Type B pancreatic cell (in vitro differentiated cells): Measurements from ENCODE around the gene PCCA. TPM values are rescaled to one million over a fixed set of nuclear protein-coding genes. Genes with fewer than 3 reads are reported as not detected.

Experiments
- DNase-seq: peaks from one replicate; pipeline ENCODE4 v3.0.0; 2021; ENCODE audit warnings: mixed read lengths; ENCODE audit not compliant: unreplicated experiment; ENCODE audit errors: extremely low spot score
- H3K27ac Mint-ChIP-seq: 2 replicates; pipeline ENCODE4 v1.8.0; 2021; ENCODE audit warnings: mild to moderate bottlenecking, mixed read lengths
- H3K27me3 Mint-ChIP-seq: 2 replicates; pipeline ENCODE4 v1.8.0; 2021; ENCODE audit warnings: mixed read lengths
- H3K36me3 Mint-ChIP-seq: 2 replicates; pipeline ENCODE4 v1.8.0; 2021; ENCODE audit warnings: mixed read lengths
- H3K4me1 Mint-ChIP-seq: one replicate; pipeline ENCODE4 v1.8.0; 2021; ENCODE audit warnings: mixed read lengths; ENCODE audit not compliant: unreplicated experiment
- H3K4me3 Mint-ChIP-seq: 2 replicates; pipeline ENCODE4 v1.8.0; 2021; ENCODE audit warnings: mild to moderate bottlenecking, mixed read lengths
- H3K9me3 Mint-ChIP-seq: 2 replicates; pipeline ENCODE4 v1.8.0; 2021; ENCODE audit warnings: mixed read lengths
- total RNA-seq: library from RNA; stranded (reverse); gene quantifications from 2 replicates; pipeline ENCODE4 v1.2.1, GENCODE V29; 2021; ENCODE audit warnings: low replicate concordance
- TF ChIP-seq, protein P1 (sequence below): fragments of 200-600 bp; sonication (generic); conservative IDR thresholded peaks from 2 replicates; pipeline ENCODE4 v1.5.0; 2021; ENCODE audit warnings: antibody characterized with exemption, mild to moderate bottlenecking

The PCCA gene
- total RNA-seq, 1 donor from 2014 or later, result 46.8 TPM

DNA sequence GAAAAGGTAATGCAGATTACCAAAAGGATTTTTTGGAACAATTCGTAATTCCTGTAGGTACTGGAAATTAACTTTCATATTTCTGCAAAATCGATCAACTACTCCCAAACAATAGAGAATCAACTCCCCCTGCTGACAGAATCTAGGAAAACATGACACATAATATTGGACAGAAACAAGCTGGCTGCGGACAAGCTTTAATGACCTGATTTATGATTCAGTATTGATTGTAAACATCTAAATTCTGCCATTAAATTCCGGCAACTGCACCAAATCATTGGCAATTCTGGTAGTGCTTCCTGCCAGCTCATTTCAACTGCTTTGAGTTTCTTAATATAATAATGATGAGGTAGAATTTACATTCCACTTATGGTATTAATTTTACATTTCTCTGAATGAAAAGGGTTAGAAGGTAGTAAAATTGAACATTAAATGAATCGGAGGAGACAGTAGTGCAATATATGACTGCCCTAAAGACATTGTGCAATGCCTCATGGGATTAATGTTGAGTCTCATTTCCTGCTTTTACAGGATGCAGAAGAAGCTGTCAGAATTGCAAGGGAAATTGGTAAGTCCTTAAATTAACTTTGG is 146.5 kb downstream of the PCCA start:
- no peak for DNase-seq
- peaks cover 18% of the 10 kb centered on the region for H3K4me1 Mint-ChIP-seq
- no peaks in the 10 kb centered on the region for H3K9me3 Mint-ChIP-seq
- H3K36me3 Mint-ChIP-seq, result peaks cover 4% of the 10 kb centered on the region
- TF ChIP-seq, protein P1, sequence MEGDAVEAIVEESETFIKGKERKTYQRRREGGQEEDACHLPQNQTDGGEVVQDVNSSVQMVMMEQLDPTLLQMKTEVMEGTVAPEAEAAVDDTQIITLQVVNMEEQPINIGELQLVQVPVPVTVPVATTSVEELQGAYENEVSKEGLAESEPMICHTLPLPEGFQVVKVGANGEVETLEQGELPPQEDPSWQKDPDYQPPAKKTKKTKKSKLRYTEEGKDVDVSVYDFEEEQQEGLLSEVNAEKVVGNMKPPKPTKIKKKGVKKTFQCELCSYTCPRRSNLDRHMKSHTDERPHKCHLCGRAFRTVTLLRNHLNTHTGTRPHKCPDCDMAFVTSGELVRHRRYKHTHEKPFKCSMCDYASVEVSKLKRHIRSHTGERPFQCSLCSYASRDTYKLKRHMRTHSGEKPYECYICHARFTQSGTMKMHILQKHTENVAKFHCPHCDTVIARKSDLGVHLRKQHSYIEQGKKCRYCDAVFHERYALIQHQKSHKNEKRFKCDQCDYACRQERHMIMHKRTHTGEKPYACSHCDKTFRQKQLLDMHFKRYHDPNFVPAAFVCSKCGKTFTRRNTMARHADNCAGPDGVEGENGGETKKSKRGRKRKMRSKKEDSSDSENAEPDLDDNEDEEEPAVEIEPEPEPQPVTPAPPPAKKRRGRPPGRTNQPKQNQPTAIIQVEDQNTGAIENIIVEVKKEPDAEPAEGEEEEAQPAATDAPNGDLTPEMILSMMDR, result peak; percentile 81
- H3K4me3 Mint-ChIP-seq, result peak overlapping the region; percentile 42
- H3K27ac Mint-ChIP-seq, result no peak overlapping the region
- H3K27me3 Mint-ChIP-seq, result no peaks in the 10 kb centered on the region

DNA sequence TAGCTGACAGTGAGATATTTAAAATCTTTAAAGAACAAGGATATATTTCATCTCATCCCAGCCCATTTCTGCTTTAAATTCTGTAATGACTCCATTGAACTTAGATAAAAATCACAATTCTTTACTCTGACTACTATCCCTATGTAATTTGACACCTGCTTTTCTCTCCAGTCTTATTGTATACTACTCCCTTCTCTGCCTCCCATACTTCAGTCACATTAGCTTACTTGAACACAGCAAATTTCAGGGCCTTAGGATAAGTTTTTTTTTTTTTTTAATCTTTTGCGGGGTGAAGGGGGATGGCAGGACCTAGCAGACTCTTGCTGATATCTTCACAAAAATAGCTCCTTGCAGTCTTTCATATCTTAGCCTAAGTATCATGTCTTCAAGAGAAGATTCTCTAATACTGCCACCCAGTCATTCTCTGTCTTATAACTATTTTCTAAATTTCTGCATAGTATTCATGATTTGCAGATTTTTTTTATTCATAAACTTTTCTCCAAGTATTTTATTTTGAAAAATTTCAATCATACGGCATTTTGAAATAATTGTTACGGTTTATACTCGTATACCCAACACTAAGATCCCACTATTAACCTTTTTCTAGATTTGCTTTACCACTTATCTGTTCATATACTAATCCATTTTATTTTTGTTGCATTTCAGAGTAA is 151.4 kb downstream of the PCCA start:
- DNase-seq, result no peak
- no peak overlapping the region for H3K4me3 Mint-ChIP-seq
- peaks cover 4% of the 10 kb centered on the region for H3K36me3 Mint-ChIP-seq
- no peak overlapping the region for H3K27ac Mint-ChIP-seq
- no peaks in the 10 kb centered on the region for H3K27me3 Mint-ChIP-seq
- peaks cover 10% of the 10 kb centered on the region for H3K4me1 Mint-ChIP-seq
- TF ChIP-seq, protein P1, result no peak
- no peaks in the 10 kb centered on the region for H3K9me3 Mint-ChIP-seq

DNA sequence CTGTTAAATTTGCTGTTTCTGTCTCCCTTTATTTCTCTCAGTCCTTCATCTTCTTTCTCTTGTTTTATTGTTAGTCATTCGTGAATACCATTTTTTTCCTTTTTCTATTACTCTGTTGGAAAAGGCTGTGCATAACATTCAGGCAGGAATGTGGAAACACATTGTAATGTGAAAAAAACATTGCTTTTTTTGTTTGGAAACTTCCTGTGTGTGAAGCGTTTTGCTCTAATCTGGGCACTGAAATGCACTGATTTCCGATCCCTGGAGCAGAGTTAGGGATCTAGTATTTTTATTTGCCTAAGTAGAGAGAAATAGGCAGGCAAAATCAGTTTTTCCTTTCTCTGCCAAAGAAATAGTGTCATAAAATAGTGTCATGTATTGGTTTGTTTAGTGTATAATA is 155.5 kb downstream of the PCCA start:
- Mint-ChIP-seq H3K27me3 (no peaks in the 10 kb centered on the region), H3K4me1 (peaks cover 7% of the 10 kb centered on the region), H3K4me3 (no peak overlapping the region), H3K36me3 (peaks cover 6% of the 10 kb centered on the region), H3K27ac (no peak overlapping the region), H3K9me3 (no peaks in the 10 kb centered on the region)
- DNase-seq, result no peak
- TF ChIP-seq, protein P1, result no peak

DNA sequence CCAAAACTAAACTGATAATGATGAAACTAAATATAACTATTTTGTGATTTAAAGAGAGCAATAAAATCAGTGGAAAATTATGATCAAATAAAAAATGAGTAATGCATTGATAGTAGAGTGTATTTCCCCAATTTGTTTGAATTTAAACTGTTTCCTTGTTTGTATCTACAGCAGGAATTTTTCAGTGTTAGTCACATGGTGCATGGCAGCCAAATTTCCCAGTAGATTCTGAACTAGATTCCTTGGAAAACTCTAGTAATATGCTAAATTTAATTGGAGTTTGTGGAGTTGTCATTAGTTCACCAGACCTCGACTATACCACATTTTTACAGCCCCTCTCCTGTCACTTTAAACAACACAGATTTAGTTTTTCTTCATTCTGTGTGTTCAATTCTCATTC is 156.2 kb downstream of the PCCA start:
- Mint-ChIP-seq H3K9me3 (no peaks in the 10 kb centered on the region), H3K27ac (no peak overlapping the region), H3K4me1 (peaks cover 3% of the 10 kb centered on the region), H3K27me3 (no peaks in the 10 kb centered on the region), H3K4me3 (no peak overlapping the region), H3K36me3 (peaks cover 6% of the 10 kb centered on the region)
- no peak for DNase-seq
- TF ChIP-seq, protein P1, result no peak

DNA sequence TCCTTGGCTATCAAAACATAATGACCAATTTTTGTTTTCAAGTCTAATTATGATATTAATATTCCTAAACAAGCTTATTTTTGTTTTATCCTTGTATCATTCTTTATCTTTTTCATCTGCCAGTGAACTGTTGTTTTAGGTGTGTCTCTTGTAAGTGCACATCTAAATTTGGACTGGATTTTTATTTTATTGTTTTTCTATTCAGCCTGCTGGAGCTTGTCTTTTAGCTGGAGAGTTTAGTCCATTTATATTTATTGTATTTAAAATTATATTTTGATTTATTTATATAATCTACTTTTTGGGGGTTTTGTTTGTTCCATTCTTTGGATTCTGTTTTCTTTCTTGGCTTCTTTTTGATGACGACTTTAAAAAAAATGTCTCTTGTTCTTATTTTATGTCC is 159.0 kb downstream of the PCCA start:
- Mint-ChIP-seq H3K27me3 (no peaks in the 10 kb centered on the region), H3K27ac (no peak overlapping the region), H3K4me1 (no peaks in the 10 kb centered on the region), H3K4me3 (no peak overlapping the region), H3K36me3 (peaks cover 6% of the 10 kb centered on the region), H3K9me3 (no peaks in the 10 kb centered on the region)
- TF ChIP-seq, protein P1, result no peak
- DNase-seq, result no peak
